ENCODE results near the gene ADAM10. TPM values are rescaled to one million over a fixed set of nuclear protein-coding genes. Genes with fewer than 3 reads are reported as not detected.

Gene ADAM10
- total and polyA plus RNA-seq, 2 of the 8 experiments (the other 6 are each of a cell fraction or from before 2014, with no cell fraction given) = 46.5 to 163 TPM

- no peak for TF ChIP-seq BACH1 (IDR thresholded peaks at IDR 0.05; ENCODE audit: low read length)
- TF ChIP-seq BRCA1 (IDR thresholded peaks at IDR 0.05; ENCODE audit: low read depth, low read length) = no peak
- TF ChIP-seq POLR2A (IDR thresholded peaks at IDR 0.05; ENCODE audit: control extremely low read depth in 1 of 2, low read depth in 2 of 2, low read length in 2 of 2) = no peak
- no peak for TF ChIP-seq KDM5A (IDR thresholded peaks at IDR 0.05; ENCODE audit: low read length)
- TF ChIP-seq CTCF (IDR thresholded peaks at IDR 0.05; ENCODE audit: control extremely low read depth in 1 of 3, insufficient read depth in 1 of 3, low read depth in 1 of 3, low read length in 3 of 3) = no peak
Observed at GRCh38 chr15:58566029-58566428, 183.5 kb downstream of the ADAM10 start (continued).

Data from H1 (cell line).